ENCODE measurements around the gene CPNE6. TPM values are rescaled to one million over a fixed set of nuclear protein-coding genes. Genes with fewer than 3 reads are reported as not detected.

The CPNE6 gene
- total RNA-seq, 1 experiment from 2014 or later = not detected

DNA sequence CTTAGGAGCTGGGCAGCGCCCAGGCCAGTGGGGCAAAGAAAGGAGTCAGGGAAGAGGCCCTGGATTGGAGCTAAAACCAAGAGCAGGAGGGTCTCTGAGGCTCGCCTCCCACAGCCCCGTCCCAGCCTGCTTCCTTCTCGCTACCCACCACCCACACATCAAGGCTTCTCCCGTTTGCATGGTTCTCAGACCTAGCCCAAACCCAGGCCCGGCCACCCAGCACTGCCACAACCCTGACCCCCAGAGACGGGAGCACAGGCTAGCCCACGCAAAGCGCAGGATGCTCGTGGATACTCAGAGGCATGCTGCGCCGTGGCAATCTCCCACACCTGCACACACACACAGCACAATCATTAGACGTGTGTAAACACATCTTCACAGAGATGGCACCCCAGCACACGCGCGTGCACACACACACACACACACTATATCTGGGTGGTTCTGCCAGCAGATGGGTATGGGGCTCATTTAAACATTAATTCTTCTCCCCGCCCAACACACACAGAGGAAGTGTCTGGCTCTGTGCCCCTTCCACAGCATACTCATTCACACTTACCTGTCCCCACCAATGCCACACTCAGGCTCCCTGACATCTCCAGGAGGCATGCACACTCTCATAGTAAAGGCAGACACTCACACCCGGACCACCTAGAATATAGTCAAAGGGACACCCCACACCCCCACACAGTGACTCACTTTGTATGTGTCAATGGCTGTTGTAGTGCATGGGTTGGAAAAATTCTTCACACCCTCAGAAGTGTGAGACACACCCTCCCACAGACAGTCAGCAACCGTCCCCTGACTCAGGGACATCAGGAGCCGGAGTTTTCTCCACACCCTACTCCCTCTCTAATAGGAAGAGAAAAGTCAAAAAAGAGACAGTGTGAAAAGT, 18.5 kb upstream of the CPNE6 start:
- DNase-seq = no peak
- Histone ChIP-seq H2BK20ac (ENCODE audit: low read depth, low read length, poor library complexity, severe bottlenecking) (no peak overlapping the region), H3K18ac (ENCODE audit: insufficient read length, low read depth, low read length) (no peak overlapping the region), H4K91ac (ENCODE audit: insufficient read length, low read depth, low read length) (no peak overlapping the region), H3K9ac (ENCODE audit: extremely low read depth, insufficient read length, low read length) (no peak overlapping the region), H2BK15ac (ENCODE audit: low read depth, low read length) (no peak overlapping the region), H3K27ac (ENCODE audit: insufficient read length, low read depth, low read length) (no peak overlapping the region), H2BK120ac (ENCODE audit: low read depth, low read length, poor library complexity, severe bottlenecking) (no peak overlapping the region), H3K4ac (ENCODE audit: low read depth, low read length) (no peak overlapping the region), H4K20me1 (ENCODE audit: control insufficient read depth, insufficient read depth, insufficient read length) (peaks cover 2% of the 10 kb centered on the region), H3K23ac (ENCODE audit: insufficient read length, low read depth, low read length) (no peak overlapping the region), H2AFZ (ENCODE audit: low read length) (no peak overlapping the region), H3K79me1 (ENCODE audit: insufficient read depth, low read depth, low read length, poor library complexity, severe bottlenecking) (no peaks in the 10 kb centered on the region), H3K56ac (ENCODE audit: insufficient read length, low read depth, low read length) (no peak overlapping the region), H3K9me3 (ENCODE audit: control insufficient read depth, low read depth, low read length) (no peaks in the 10 kb centered on the region), H3K14ac (ENCODE audit: insufficient read depth, low read length) (no peak overlapping the region), H2BK12ac (ENCODE audit: insufficient read length, low read depth, low read length) (no peak overlapping the region), H3K79me2 (ENCODE audit: insufficient read depth, low read length) (no peaks in the 10 kb centered on the region), H4K5ac (ENCODE audit: insufficient read length, low read depth, low read length) (no peak overlapping the region), H3K23me2 (ENCODE audit: insufficient read length, low read depth, low read length, poor library complexity, severe bottlenecking) (peaks cover 8% of the 10 kb centered on the region), H4K8ac (replicated peaks; ENCODE audit: insufficient read length, low read depth, low read length) (no peak overlapping the region), H3K4me2 (ENCODE audit: insufficient read depth, insufficient read length, low read length) (peak overlapping the region; percentile 76), H3K4me1 (ENCODE audit: insufficient read depth, low read length) (no peaks in the 10 kb centered on the region), H2AK5ac (ENCODE audit: insufficient read length, low read length) (no peak overlapping the region), H3T11ph (ENCODE audit: low read length) (no peak overlapping the region), H3K27me3 (ENCODE audit: insufficient read depth, low read length) (no peaks in the 10 kb centered on the region), H2BK5ac (ENCODE audit: insufficient read length, low read length) (no peak overlapping the region)
- Mint-ChIP-seq H3K4me1 (peaks cover 15 to 20% of the 10 kb centered on the region in 2 experiments), H3K27ac (no peak overlapping the region), H3K9me3 (no peaks in the 10 kb centered on the region; a peak in 1 of 5 replicates), H3K27me3 (ENCODE audit: low read depth) (peaks cover 8% of the 10 kb centered on the region), H3K36me3 (ENCODE audit: insufficient read depth in 1 of 3, low read depth in 3 of 3) (peaks cover 0 to 6% (median 3%) of the 10 kb centered on the region in 3 experiments; a peak in 5 of 7 replicates), H3K4me3 (peak overlapping the region; percentile 73 to 77)
- no CpG with 5 or more reads among the region's 20 CpGs for WGBS (ENCODE audit: extremely low coverage, insufficient read length, low lambda C conversion rate)
- no peak for TF ChIP-seq CTCF (conservative IDR thresholded peaks at IDR 0.05)

Data from H9 (cell line).